ENCODE results near the gene GNAQ. TPM values are rescaled to one million over a fixed set of nuclear protein-coding genes. Genes with fewer than 3 reads are reported as not detected.

Gene GNAQ
- total RNA-seq, 1 experiment from 2014 or later: 48.6 TPM

DNA sequence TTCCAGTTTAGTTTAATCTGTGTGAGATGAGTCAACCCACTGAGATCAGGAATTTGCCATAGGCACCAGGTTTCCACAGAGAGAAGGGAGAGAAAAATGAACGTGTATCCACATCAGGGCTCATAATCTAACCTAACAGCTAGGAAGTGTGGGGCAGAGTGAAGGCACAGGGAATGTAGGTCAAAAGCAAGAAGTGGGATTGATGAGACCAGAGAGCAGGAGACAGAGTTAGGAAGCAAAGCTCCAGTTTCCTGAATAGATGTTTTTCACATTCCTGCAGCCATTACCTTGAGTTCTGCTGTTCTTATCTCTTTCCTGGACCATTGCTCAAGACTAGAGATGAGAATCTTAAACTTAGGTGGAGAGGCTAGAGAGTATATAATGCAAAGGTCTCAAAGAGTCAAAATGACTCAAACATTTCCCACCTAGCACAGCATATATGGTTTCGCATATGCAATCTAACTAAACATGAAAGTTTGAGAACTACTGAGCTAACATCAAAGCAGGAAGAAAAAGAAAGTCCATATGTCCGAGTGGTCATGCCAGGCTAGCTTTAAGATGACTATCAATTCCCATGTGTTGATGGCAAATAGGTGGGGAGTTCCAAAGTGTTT is 41.1 kb upstream of the GNAQ start:
- no peak overlapping the region for H3K27ac ChIP-seq (ENCODE audit: insufficient read length, low read depth, low read length)
- no peaks in the 10 kb centered on the region for H3K27me3 ChIP-seq (ENCODE audit: insufficient read depth, low read length)
- no peak overlapping the region for H2BK15ac ChIP-seq (ENCODE audit: low read depth, low read length)
- H3K79me2 ChIP-seq (ENCODE audit: insufficient read depth, low read length): no peaks in the 10 kb centered on the region
- DNase-seq: no peak
- H2BK5ac ChIP-seq (ENCODE audit: insufficient read length, low read length): no peak overlapping the region
- no peak overlapping the region for H2BK20ac ChIP-seq (ENCODE audit: low read depth, low read length, poor library complexity, severe bottlenecking)
- H4K5ac ChIP-seq (ENCODE audit: insufficient read length, low read depth, low read length): no peak overlapping the region
- H4K20me1 ChIP-seq (ENCODE audit: control insufficient read depth, insufficient read depth, insufficient read length): no peaks in the 10 kb centered on the region
- H4K91ac ChIP-seq (ENCODE audit: insufficient read length, low read depth, low read length): no peak overlapping the region
- H4K8ac ChIP-seq (replicated peaks; ENCODE audit: insufficient read length, low read depth, low read length): no peak overlapping the region
- no peak overlapping the region for H3K9ac ChIP-seq (ENCODE audit: extremely low read depth, insufficient read length, low read length)
- no CpG with 5 or more reads among the region's 3 CpGs for WGBS (ENCODE audit: extremely low coverage, insufficient read length, low lambda C conversion rate)
- TF ChIP-seq, protein P1, sequence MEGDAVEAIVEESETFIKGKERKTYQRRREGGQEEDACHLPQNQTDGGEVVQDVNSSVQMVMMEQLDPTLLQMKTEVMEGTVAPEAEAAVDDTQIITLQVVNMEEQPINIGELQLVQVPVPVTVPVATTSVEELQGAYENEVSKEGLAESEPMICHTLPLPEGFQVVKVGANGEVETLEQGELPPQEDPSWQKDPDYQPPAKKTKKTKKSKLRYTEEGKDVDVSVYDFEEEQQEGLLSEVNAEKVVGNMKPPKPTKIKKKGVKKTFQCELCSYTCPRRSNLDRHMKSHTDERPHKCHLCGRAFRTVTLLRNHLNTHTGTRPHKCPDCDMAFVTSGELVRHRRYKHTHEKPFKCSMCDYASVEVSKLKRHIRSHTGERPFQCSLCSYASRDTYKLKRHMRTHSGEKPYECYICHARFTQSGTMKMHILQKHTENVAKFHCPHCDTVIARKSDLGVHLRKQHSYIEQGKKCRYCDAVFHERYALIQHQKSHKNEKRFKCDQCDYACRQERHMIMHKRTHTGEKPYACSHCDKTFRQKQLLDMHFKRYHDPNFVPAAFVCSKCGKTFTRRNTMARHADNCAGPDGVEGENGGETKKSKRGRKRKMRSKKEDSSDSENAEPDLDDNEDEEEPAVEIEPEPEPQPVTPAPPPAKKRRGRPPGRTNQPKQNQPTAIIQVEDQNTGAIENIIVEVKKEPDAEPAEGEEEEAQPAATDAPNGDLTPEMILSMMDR (conservative IDR thresholded peaks at IDR 0.05): no peak
- no peaks in the 10 kb centered on the region for H3K4me1 ChIP-seq (ENCODE audit: insufficient read depth, low read length)
- no peaks in the 10 kb centered on the region for H3K79me1 ChIP-seq (ENCODE audit: insufficient read depth, low read depth, low read length, poor library complexity, severe bottlenecking)
- no peak overlapping the region for H3K18ac ChIP-seq (ENCODE audit: insufficient read length, low read depth, low read length)
- H3K23me2 ChIP-seq (ENCODE audit: insufficient read length, low read depth, low read length, poor library complexity, severe bottlenecking): no peaks in the 10 kb centered on the region
- no peak overlapping the region for H3T11ph ChIP-seq (ENCODE audit: low read length)
- H2BK12ac ChIP-seq (ENCODE audit: insufficient read length, low read depth, low read length): no peak overlapping the region
- H3K56ac ChIP-seq (ENCODE audit: insufficient read length, low read depth, low read length): no peak overlapping the region
- H3K23ac ChIP-seq (ENCODE audit: insufficient read length, low read depth, low read length): no peak overlapping the region
- Mint-ChIP-seq H3K36me3 (ENCODE audit: insufficient read depth in 1 of 3, low read depth in 3 of 3) (peaks cover 0 to 1% (median 0%) of the 10 kb centered on the region in 3 experiments; a peak in 1 of 7 replicates), H3K4me1 (peaks cover 0 to 3% of the 10 kb centered on the region in 2 experiments; a peak in 1 of 4 replicates), H3K27me3 (ENCODE audit: low read depth) (peaks cover 4% of the 10 kb centered on the region), H3K27ac (peak overlapping the region in 1 of 3 experiments; percentile 44; a peak in 1 of 7 replicates), H3K4me3 (no peak overlapping the region), H3K9me3 (peaks cover 0 to 2% of the 10 kb centered on the region in 2 experiments; a peak in 2 of 5 replicates)
- H3K9me3 ChIP-seq (ENCODE audit: control insufficient read depth, low read depth, low read length): no peaks in the 10 kb centered on the region
- H3K14ac ChIP-seq (ENCODE audit: insufficient read depth, low read length): no peak overlapping the region
- no peak overlapping the region for H2AFZ ChIP-seq (ENCODE audit: low read length)
- no peak overlapping the region for H3K4me2 ChIP-seq (ENCODE audit: insufficient read depth, insufficient read length, low read length)
- no peak overlapping the region for H2AK5ac ChIP-seq (ENCODE audit: insufficient read length, low read length)
- H3K4ac ChIP-seq (ENCODE audit: low read depth, low read length): no peak overlapping the region
- H2BK120ac ChIP-seq (ENCODE audit: low read depth, low read length, poor library complexity, severe bottlenecking): no peak overlapping the region
